C4-2B (cell line): Measurements from ENCODE around the gene TMTC4.
"Not testable (repeated sequence)": the region's sequence is repeated elsewhere in the genome, so short reads cannot be mapped to it uniquely, and the experiment has no call there.

Experiments
- H3K27ac ChIP-seq: fragments of 450-650 bp; 2 replicates; pipeline ENCODE4 v1.5.1; 2017
- ZFX ChIP-seq: fragments of 450-650 bp; IDR thresholded peaks from 2 replicates; pipeline ENCODE4 v1.6.1; 2017
- TF ChIP-seq, protein P1 (sequence below): fragments of 450-650 bp; conservative IDR thresholded peaks from 2 replicates; pipeline ENCODE4 v1.5.1; 2017; ENCODE audit warnings: mild to moderate bottlenecking

TMTC4 gene

DNA sequence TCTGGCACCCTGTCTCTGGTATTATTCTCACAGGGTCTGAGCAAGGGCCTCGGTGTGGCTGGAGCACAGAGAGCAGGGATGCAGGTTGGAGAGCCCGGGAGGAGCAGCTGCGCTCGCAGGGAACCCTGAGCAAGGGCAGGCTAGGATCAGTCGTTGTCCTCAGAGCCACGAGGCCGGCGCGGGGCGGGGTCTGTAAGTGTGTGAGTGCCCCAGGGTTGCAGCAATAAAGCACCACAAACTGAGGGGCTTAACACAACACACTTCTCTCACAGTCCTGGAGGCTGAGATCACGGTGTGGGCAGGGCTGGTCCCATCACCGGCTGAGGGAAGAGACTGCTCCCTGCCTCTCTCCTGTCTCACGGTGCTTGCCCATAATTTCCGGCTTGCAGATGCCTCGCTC is 47.5 kb downstream of the TMTC4 start:
- TF ChIP-seq, protein P1, sequence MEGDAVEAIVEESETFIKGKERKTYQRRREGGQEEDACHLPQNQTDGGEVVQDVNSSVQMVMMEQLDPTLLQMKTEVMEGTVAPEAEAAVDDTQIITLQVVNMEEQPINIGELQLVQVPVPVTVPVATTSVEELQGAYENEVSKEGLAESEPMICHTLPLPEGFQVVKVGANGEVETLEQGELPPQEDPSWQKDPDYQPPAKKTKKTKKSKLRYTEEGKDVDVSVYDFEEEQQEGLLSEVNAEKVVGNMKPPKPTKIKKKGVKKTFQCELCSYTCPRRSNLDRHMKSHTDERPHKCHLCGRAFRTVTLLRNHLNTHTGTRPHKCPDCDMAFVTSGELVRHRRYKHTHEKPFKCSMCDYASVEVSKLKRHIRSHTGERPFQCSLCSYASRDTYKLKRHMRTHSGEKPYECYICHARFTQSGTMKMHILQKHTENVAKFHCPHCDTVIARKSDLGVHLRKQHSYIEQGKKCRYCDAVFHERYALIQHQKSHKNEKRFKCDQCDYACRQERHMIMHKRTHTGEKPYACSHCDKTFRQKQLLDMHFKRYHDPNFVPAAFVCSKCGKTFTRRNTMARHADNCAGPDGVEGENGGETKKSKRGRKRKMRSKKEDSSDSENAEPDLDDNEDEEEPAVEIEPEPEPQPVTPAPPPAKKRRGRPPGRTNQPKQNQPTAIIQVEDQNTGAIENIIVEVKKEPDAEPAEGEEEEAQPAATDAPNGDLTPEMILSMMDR = no peak
- TF ChIP-seq ZFX = no peak

DNA sequence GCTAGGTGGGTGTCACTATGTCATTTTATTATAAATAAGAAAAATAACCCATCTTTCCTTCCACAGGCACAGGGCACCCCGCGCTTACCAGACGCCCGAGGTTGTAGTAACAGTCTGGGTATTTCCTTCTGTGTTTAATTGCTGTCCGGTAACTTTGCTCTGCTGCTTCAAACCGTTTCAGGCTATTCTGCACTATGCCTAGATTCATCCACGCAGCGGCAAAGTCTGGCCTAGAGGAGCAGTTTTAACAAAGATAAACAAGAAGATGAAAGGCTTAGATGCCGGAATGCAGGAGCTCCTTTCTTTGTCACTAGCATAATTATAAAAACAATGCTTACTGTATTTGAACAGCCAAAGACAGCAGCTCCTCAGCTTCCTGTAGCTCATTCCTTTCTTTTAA is 49.1 kb downstream of the TMTC4 start:
- TF ChIP-seq, protein P1 = no peak
- TF ChIP-seq ZFX = no peak
- H3K27ac ChIP-seq = no peak overlapping the region

More for the DNA sequence above, 47.5 kb downstream of the TMTC4 start:
- no peak overlapping the region for H3K27ac ChIP-seq

DNA sequence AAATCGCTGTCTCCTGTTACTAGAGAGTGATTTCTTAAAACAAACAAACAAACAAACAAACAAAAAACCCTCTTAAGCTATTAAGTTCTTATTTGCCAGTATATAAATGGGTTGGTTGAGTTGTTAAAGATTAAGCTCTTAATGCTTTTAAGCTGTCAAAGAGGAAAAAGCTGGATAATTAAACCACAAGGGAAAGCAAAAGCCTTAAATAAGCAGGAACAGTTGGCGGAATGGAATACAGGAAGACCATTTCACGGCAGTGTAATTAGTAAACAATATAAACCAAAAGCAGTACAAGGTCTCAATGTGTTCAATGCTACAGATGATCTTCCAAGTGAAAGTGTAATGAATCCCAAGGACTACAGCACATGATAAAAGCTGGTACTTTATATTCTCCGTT is 53.8 kb downstream of the TMTC4 start:
- no peak overlapping the region for H3K27ac ChIP-seq
- no peak for TF ChIP-seq ZFX
- TF ChIP-seq, protein P1 = no peak

DNA sequence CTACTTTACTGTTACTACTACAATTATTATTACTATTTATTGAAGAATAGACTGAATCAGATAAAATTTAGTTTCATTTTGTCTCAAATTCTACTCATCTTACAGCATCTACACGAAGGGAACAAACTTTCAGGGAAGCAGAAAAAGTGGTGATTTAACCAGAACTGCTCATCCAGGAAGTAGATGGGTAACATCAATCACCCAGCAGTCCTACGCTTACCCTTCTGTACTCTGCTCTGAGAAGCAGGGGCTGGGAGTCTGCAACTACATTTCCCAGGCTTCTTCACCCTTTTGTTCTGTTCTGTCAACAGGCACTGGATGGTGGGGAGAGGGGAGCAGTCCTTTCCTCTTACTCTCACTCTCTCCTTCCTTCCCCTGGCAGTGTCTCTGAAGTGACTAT is 54.7 kb downstream of the TMTC4 start:
- no peak overlapping the region for H3K27ac ChIP-seq
- TF ChIP-seq, protein P1 = no peak
- no peak for TF ChIP-seq ZFX

DNA sequence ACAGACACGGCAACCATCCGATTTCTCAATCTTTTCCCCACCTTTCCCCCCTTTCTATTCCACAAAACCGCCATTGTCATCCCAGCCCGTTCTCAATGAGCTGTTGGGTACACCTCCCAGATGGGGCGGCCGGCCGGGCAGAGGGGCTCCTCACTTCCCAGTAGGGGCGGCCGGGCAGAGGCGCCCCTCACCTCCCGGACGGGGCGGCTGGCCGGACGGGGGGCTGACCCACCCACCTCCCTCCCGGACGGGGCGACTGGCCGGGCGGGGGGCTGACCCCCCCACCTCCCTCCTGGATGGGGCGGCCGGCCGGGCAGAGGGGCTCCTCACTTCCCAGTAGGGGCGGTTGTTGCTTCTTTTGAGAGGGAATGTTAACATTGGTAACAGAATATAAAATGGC is 55.7 kb downstream of the TMTC4 start:
- not testable (repeated sequence) for H3K27ac ChIP-seq

DNA sequence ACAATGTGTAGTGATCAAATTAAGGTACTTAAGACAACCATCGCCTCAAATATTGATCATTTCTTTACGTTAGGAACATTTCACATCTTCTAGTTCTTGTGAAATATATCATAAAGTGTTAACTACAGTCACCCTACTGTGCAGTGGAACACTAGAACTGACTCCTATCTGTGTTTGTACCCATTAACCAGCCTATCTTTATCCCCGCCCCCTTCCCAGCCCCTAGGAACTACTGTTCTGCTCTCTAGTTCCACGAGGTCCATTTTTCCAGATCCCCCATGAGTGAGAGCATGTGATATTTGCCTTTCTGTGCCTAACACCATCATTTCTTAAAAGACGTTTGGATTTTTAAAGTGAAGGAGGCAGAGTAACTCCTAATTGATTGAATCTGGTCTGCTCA is 61.6 kb downstream of the TMTC4 start:
- TF ChIP-seq, protein P1 = no peak
- no peak for TF ChIP-seq ZFX

DNA sequence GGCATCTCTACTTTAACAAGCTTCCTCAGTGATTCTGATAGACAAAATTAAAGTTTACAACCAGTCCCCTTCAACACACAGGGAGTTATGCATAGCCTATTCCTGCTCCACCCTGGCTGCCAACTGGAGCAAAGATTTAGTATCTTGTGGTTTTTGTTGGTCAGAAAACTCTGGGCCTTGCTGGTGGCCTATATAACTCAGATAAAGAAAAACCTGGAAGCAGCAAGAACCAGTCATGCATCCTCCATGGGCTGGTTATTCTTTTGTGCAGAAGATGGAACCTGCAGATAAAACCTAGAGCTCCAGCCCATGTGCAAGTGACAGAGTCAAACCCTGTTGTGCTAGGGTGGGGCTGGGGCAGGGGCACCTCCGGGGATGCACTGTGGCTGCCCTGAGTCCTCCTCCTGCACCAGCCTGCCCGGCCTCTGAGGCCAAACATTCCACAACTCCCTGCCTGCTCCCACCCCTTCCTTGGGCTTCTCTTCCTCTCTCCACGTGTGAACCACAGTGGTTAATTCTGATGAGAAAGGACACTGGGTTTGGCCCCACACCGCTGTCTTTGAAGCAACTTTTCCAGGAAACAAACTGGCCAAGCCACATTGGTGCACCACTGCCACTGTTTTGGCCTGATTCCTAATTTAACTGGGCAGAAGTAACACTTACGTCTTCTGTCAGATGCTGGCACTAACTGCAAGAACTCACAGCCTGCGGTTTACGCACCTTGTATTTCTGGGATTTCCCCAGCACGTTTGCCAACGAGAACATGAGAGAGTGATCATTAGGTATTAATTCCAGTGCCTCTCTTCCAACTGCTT is 62.7 kb downstream of the TMTC4 start:
- TF ChIP-seq ZFX = no peak
- TF ChIP-seq, protein P1 = no peak

More for the DNA sequence above, 61.6 kb downstream of the TMTC4 start:
- H3K27ac ChIP-seq = no peak overlapping the region

More for the DNA sequence above, 62.7 kb downstream of the TMTC4 start:
- H3K27ac ChIP-seq = no peak overlapping the region
